GM19035 (cell line): ENCODE data around the gene DMRT1.
A peak's percentile ranks its signal among the peaks of the same experiment; 100 is the strongest.
"Not testable (repeated sequence)": the region's sequence is repeated elsewhere in the genome, so short reads cannot be mapped to it uniquely, and the experiment has no call there.

Experiments
- ATAC-seq: cut with Tn5 transposase; IDR thresholded peaks from one replicate; pipeline ENCODE4 v1.9.1; 2021; ENCODE audit not compliant: unreplicated experiment

DMRT1 gene

DNA sequence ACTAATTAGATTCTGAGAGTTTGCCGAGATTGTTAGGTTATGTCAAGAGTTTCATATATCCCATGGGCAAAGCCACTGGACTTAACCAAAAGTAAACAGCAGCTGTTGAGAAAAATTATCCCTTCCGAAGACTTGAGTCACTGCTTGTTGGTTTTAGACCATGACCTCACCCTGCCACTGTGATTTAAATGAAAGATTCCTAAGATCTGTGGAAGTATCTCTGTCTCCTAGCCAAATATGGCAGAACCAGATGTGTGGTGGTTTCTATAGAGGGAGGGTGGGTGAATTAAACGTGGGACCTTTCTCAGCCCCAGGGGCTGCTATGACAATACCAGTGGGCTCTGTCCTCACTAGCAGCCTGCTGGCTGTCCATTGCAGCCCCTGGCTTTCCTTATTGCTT is 154.3 kb downstream of the DMRT1 start:
- no peak for ATAC-seq

DNA sequence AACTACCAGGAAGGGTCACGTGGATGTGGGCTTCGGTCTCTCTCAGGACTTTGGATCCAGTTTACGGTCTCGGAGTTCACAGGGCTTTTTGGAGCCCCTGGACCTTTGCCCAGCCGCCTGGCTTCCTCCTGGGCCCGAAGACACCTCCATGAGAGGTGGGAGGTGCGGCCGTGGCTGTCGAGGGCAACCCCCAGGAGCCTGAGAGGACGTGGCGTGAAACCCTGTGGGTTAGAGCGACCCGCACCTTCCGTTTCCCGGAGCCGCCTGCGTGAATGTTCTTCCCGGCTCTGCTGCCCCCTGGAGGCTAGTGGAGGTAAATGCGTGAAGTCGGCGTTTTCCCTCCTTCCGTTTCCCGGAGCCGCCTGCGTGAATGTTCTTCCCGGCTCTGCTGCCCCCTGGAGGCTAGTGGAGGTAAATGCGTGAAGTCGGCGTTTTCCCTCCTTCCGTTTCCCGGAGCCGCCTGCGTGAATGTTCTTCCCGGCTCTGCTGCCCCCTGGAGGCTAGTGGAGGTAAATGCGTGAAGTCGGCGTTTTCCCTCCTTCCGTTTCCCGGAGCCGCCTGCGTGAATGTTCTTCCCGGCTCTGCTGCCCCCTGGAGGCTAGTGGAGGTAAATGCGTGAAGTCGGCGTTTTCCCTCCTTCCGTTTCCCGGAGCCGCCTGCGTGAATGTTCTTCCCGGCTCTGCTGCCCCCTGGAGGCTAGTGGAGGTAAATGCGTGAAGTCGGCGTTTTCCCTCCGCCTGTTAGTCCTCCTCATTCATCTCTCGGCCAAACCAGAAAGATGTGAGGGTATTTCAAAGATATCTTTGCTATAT is 157.0 kb downstream of the DMRT1 start:
- not testable (repeated sequence) for ATAC-seq

DNA sequence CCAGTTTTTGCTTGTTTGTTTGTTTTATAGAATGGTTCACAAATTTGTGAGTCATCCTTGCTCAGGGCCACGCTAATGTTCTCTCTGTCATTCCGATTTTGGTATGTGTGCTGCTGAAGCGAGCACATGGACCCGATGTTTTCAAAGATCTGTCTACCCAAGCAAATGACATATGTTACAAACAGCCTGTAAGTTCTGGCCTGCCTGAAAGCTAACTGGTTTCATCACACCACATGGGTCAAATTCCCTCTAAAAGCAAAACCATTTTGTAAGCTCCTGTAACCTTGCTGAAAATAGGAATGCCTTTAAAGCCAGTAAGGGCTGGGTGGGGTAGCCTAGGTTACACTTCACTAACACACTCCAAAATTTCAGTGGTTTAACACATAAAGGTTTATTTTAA is 160.3 kb downstream of the DMRT1 start:
- no peak for ATAC-seq

DNA sequence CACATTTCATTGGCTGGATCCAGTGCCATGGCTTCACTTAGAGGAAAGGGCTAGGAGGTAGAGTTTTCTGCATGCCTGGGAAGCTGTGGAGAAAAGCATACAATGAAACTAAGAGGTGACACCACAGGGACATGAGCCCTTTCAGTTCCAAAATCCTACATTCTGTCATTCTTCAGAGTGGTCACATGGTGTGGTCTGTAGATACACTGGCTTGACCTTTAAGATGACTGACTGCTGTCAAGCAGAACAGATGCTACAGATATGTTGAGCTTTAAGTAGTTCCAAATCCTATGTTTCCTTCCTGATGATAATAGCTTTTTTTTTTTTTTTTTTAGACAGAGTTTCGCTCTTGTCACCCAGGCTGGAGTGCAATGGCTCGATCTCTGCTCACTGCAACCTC is 161.2 kb downstream of the DMRT1 start:
- no peak for ATAC-seq

DNA sequence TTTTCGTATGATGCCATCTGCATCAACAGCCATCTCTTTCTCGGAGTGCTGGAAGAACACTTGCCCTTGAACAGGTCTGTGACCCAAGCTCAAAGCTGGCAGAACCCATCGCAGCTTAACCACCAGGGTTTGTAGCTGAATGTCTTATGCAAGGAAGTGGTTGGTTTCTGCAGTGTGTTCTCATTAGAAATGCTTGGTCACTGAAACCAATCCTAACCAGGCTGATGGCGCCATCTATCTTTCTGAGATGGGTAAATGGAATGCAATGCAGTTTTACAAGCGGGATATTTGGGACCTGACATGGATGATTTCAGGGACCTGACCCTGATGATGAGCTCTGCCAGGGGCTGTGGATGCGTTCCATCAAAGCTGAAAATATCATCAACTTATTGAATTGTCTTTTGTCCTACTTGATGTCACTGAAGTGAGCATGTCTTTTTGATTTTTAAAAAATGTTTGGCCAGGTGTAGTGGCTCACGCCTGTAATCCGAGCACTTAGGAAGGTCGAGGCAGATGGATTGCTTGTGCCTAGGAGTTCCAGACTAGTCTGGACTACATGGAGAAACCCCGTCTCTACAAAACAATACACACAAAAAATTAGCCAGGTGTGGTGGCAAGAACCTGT is 163.7 kb downstream of the DMRT1 start:
- peak; percentile 54 for ATAC-seq

DNA sequence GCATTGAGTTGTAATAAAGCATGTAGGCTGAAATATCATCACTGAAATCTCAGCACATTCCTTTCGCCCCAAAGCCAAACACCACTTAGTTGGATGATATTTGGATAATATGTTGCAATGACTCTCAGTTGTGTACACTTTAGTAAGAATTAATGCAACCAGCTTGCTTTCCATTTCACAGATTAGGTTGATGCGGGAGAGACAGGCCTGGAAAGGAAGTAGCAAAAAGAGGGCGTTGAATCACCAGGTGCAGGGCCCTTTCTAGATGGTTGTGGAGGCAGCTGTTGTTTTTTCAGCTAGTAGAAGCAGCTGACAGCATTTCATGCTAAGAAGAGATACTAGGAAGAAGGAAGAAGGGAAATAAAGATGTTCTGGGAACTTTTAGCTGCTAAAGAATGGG is 165.8 kb downstream of the DMRT1 start:
- no peak for ATAC-seq

DNA sequence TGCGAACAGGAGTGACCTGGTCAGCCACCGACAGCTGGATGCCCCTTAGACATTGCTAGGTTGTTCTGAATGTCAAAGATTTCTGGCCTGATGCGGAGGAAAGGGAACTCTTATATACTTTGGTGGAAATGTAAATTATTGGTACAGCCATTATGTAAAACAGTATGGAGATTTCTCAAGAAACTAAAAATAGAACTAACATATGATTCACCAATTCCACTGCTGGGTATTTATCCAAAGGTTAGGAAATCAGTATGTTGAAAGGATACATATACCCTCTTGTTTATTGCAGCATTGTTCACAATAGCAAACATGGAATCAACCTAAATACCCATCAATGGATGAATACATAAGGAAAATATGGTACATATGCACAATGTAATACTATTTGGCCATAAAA is 166.7 kb downstream of the DMRT1 start:
- no peak for ATAC-seq

DNA sequence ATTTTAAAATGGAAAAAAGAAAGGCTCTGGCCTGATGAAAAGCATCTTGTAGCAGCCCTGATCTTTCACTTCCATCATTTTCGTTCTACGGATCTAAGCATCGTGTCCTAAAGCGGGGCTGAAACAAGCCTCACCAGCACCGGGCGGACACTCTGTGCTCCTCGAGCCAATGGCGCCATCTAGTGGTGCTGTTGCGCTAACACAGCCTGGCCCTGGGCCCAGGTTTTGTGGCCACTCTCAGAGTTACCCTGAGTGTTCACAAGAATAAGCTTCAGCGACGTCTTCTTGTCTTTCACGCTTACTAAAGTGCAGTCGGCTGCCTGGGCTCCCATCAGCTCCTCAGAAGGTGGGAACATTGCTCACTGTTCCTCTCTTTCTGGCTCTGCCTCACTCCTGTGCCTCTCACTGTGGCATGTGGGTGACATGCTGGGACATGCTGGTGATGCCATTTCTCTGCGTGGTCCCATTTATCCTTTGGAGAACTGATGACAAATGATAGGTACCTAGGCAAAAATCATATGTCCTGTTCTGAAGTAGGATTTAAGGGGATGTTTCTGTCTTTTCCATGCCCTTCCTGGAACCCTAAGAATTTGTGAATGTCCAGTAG is 167.7 kb downstream of the DMRT1 start:
- peak; percentile 91 for ATAC-seq

DNA sequence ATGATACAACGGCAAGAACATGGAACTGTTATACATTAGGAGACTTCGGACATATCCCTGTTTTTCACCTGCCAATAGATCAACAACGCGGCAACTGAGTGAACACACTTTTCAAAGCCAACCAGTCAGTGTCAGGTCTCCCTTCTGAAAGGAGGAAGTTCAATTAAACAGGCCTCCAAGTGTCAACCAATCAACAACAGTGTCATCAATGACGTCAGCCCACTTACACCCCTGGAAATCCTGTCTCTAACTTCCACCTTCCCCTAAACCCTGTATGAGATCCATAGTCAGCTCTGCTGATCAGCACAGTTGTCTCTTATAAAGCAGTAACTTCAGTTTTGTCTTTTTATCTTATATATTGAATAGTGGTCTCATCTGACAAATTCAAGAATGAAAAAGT is 171.5 kb downstream of the DMRT1 start:
- ATAC-seq, result no peak

DNA sequence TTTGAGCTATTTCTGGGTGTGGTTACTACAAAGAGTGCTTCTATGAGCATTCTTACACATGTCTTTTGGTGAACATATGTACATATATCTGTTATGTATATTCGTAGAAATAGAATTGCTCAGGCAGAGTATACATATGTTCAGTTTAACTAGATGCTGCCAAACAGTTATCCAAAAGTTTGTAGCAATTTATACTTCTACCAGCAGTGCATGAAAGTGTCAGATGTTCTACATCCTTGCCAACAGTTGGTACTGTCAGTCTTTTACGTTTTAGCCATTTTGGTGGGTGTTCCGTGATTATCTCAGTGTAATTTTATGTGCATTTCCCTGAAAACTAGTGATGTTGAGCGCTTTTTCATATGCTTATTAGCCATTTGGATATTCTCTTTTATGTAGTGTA is 172.7 kb downstream of the DMRT1 start:
- ATAC-seq, result no peak

DNA sequence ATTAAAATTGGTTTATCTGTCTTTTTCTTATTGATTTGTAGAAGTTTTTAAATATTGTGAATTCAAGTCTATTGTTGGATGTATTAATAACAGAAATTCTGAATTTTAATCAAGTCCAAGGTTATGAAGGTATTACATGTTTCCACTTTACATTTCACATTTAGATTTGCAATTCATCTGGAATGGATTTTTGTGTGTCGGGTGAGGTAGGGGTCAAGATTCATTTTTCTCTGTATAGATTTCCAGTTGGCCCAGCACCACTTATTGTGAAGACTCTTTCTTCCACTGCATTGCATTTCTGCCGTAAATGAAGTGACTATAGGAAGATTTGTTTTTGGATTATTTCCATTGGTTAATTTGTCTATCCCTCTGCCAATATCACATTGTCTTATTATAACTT is 173.1 kb downstream of the DMRT1 start:
- no peak for ATAC-seq

DNA sequence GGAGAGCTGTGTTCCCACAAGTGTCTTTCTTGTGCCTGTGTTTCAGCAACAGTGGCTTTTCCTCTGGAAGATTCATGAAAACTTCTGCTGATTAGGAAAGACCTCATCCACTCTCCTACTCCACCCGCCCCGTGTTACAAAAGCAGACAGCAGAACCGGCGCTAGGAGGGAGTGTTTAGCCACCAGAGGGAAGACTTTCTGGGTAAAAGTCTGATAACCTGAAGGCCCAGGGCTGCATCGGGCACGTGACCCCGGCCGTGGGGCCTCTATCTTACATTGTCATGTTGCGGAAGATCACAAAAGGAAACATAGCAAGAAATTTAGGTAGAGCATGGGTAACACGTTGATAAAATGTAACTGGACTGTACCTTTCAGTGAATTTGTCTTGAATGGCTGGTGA is 176.6 kb downstream of the DMRT1 start:
- no peak for ATAC-seq
